Measurements from ENCODE around the gene R3HDM4. TPM values are rescaled to one million over a fixed set of nuclear protein-coding genes. Genes with fewer than 3 reads are reported as not detected.

R3HDM4 gene
- total and polyA plus RNA-seq, 2 donors (not counting 3 experiments of a cell fraction or from before 2014, with no cell fraction given) = 51.8 to 53.9 TPM

DNA sequence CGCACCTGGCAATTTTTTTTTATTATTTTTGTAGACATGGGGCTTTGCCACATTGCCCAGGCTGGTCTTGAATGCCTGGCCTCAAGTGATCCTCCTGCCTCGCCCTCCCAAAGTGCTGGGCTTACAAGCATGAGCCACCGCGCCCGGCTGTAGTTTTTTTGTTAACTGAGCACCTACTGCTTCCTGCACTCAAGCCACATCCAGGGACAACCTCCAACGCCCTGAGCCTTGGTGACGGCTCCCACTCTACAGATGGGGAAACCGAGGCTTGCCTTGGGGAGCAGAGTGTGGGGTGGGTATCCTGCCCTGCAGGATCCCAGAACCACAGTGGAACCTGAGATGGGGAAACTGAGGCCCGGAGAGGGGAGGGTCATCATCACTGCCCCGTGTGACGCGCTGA lies 57.9 kb downstream of the R3HDM4 start:
- BruUV-seq (replicated peaks) = no TSS peak
- ChIA-PET POLR2A (no interaction called here), CTCF (no interaction called here)
- intact Hi-C loops (cut with micrococcal nuclease) = no loop called here
- Histone ChIP-seq H3K9me1 (replicated peaks; ENCODE audit: control insufficient read depth, extremely low read depth, insufficient read depth, low read length) (no peaks in the 10 kb centered on the region), H3K4me2 (ENCODE audit: insufficient read depth, low read length) (no peak overlapping the region), H3K79me2 (ENCODE audit: control insufficient read depth, insufficient read depth, low read length) (no peaks in the 10 kb centered on the region), H3K9me3 (replicated peaks; ENCODE audit: control insufficient read depth, insufficient read depth, low read length) (no peaks in the 10 kb centered on the region), H3K9ac (replicated peaks; ENCODE audit: extremely low read depth, insufficient read depth, low read length) (no peak overlapping the region), H3K4me1 (ENCODE audit: control insufficient read depth, extremely low read depth, insufficient read depth, low read length) (no peaks in the 10 kb centered on the region), H3K27ac (ENCODE audit: insufficient read depth, low read depth, low read length) (no peak overlapping the region), H3K36me3 (ENCODE audit: control insufficient read depth in 2 of 2, extremely low read depth in 1 of 2, insufficient read depth in 2 of 2, low read length in 2 of 2) (no peaks in the 10 kb centered on the region), H2AFZ (ENCODE audit: low read depth, low read length) (no peak overlapping the region), H3K4me3 (replicated peaks in 1 of 3; ENCODE audit: insufficient read depth in 1 of 3, low read depth in 1 of 3, low read length in 3 of 3) (no peak overlapping the region), H4K20me1 (replicated peaks; ENCODE audit: control insufficient read depth, extremely low read depth, insufficient read depth, low read length) (no peaks in the 10 kb centered on the region), H3K27me3 (ENCODE audit: control insufficient read depth in 2 of 2, insufficient read depth in 2 of 2, low read length in 2 of 2) (peaks cover 0 to 2% of the 10 kb centered on the region in 2 experiments)
- TF ChIP-seq POLR2AphosphoS5 (IDR thresholded peaks at IDR 0.05; ENCODE audit: insufficient read depth, low read depth, low read length) (no peak), EZH2 (IDR thresholded peaks at IDR 0.05; ENCODE audit: borderline replicate concordance, low read depth, low read length, severe bottlenecking) (no peak), GATA2 (IDR thresholded peaks at IDR 0.05; ENCODE audit: insufficient read depth, insufficient read length, low read depth, low read length) (no peak), JUN (IDR thresholded peaks at IDR 0.05; ENCODE audit: borderline replicate concordance, insufficient read depth, insufficient read length, low read depth) (no peak), FOS (IDR thresholded peaks at IDR 0.05; ENCODE audit: borderline replicate concordance, insufficient read depth, low read length) (no peak), MYC (IDR thresholded peaks at IDR 0.05; ENCODE audit: low read depth, low read length) (no peak), POLR2A (IDR thresholded peaks at IDR 0.05; ENCODE audit: low read depth, low read length) (no peak)
- TF ChIP-seq, protein P1, sequence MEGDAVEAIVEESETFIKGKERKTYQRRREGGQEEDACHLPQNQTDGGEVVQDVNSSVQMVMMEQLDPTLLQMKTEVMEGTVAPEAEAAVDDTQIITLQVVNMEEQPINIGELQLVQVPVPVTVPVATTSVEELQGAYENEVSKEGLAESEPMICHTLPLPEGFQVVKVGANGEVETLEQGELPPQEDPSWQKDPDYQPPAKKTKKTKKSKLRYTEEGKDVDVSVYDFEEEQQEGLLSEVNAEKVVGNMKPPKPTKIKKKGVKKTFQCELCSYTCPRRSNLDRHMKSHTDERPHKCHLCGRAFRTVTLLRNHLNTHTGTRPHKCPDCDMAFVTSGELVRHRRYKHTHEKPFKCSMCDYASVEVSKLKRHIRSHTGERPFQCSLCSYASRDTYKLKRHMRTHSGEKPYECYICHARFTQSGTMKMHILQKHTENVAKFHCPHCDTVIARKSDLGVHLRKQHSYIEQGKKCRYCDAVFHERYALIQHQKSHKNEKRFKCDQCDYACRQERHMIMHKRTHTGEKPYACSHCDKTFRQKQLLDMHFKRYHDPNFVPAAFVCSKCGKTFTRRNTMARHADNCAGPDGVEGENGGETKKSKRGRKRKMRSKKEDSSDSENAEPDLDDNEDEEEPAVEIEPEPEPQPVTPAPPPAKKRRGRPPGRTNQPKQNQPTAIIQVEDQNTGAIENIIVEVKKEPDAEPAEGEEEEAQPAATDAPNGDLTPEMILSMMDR (IDR thresholded peaks at IDR 0.05; ENCODE audit: extremely low read depth in 1 of 2, insufficient read depth in 1 of 2, low read depth in 1 of 2, low read length in 2 of 2) = no peak
- TF ChIP-seq, protein P2, sequence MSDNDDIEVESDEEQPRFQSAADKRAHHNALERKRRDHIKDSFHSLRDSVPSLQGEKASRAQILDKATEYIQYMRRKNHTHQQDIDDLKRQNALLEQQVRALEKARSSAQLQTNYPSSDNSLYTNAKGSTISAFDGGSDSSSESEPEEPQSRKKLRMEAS (IDR thresholded peaks at IDR 0.05; ENCODE audit: insufficient read depth, insufficient read length) = no peak
- DNase-seq (ENCODE audit: low read depth, low spot score) (no peak), FAIRE-seq (no peak)
- dilution Hi-C loops (cut with MboI; ENCODE audit: extremely low pct_ligation_motif_present, low sequenced_read_pairs) = no loop called here

Measured in endothelial cell of umbilical vein (primary cell).